ENCODE results near the gene RFTN1.

The RFTN1 gene

DNA sequence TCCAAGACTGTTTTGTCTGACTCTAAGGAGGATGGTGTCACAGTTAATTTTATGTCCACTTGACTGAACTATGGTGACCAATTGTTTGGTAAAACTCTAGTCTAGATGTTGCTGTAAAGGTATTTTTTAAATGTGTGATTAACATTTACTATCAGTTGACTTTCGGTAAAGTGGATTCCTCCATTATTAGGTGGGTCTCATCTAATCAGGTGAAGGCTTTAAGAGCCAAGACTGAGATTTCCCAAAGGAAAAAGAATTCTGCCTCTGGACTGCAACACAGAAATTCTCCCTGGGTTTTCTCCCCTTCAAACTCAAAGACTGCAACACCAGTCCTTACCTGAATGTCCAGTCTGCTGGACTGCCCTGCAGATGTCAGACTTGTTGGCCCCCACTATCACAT, 129.6 kb downstream of the RFTN1 start:
- no peak for DNase-seq (ENCODE audit: low read depth in 3 of 3, low spot score in 1 of 3)

DNA sequence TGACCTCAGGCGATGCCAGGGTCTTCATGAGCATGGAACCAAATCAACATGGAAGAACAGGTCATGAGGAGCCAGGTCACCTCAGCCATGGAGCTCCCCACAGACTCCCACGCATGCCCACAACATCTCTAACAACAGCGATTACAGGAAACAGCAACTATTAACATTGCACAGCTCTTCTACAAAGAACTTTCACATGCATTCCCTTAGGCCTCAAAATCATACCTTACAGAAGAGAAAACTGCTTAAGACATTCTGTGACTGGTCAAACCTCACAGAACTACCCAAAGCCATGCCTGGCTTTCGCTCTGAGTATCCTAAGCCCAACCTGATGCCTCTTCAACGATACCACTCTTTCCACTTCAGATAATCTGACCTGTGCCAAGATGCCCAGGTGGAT, 130.7 kb downstream of the RFTN1 start:
- no peak for DNase-seq (ENCODE audit: low read depth in 3 of 3, low spot score in 1 of 3)

DNA sequence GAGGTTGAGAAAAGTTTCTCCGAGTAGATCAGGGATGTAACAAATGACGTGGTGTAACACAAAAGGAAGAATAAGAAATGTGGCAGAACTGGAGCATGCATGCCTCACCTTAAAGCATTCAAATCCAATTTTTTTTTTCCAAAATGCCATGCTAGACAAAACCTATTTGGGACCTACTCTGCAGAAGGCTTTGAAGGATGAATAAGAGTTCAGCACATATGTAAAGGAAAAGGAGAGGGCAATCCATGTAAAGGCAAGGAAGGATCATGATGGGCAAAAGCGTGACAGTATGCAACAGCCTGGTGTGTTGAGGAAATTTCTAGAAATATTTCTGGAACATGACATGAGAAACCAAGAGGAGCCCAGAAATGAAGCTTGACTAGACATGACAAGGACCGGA, 132.1 kb downstream of the RFTN1 start:
- no peak for DNase-seq (ENCODE audit: low read depth in 3 of 3, low spot score in 1 of 3)

DNA sequence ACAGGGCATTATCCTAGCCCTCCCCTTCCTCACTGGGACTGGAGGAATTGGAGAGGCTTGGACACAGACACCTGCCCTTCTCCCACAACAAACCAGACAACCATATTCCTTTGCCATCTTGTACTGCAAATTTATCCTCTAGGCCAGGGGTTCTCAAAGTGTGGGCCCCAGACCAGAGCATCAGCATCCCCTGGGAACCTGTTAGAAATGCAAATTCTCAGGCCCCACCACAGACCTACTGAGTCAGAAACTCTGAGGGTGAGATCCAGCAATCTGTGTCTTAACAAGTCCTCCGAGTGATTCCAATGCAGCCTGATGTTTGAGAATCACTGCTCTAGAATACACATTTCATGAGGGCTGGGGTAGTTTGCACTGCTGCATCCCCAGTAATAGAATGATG, 133.1 kb downstream of the RFTN1 start:
- no peak for DNase-seq (ENCODE audit: low read depth in 3 of 3, low spot score in 1 of 3)

DNA sequence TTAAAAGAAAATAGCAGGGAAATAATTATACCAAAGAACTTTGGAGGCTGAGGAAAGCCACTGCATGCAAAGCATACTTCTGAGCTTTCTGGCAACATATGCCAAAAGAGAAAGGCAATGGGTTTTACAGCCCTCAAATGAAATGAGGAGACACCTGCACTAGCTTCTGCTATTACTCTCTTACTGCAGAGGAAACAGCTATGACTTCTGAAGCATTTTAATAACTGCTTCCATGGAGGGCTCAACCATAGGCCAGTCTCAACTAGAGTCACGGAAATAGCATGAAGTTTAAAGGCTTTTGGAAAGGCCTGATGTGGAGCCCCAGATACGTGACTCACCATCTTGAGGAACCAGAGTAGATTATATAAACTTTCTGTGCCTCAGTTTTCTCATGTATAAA, 133.7 kb downstream of the RFTN1 start:
- DNase-seq (ENCODE audit: low read depth in 3 of 3, low spot score in 1 of 3) = no peak

DNA sequence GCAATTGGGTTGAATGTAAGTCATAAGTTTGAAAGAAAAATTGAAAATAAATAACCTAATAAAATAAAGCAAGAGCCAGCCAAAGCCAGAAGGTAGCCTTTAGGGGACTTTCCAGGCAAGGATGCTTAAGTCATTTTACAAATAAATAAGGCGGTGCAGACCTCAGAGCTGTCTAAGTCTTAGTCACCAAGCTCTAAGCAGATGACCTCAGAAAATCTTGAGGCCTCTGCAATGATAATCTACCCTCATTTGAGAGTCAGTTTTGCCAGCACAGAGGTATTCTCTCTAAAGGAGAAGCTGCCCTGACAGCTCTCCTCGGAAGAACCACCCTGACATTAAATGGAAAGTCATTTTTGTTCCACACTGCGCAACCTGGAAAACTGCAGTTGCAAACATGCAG, 134.6 kb downstream of the RFTN1 start:
- no peak for DNase-seq (ENCODE audit: low read depth in 3 of 3, low spot score in 1 of 3)

DNA sequence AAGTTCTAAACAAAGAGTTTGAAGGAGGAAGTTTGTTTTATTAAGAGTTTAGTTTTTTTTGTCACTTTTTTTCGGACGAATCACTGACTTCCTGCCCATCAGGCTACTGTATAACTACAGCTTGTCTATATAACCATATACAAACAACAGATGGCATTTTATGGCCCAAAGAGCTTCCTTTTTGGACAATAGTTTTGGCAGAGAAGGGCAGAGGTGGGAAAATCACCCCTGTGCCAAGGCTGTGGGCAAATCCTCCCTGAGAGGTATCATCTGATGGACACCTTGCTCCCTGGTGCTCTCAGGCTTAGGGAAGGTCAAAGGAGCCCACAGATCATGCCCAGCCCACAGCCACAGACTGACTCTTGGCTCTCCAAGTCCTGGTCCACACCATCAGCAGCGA, 135.1 kb downstream of the RFTN1 start:
- no peak for DNase-seq (ENCODE audit: low read depth in 3 of 3, low spot score in 1 of 3)

DNA sequence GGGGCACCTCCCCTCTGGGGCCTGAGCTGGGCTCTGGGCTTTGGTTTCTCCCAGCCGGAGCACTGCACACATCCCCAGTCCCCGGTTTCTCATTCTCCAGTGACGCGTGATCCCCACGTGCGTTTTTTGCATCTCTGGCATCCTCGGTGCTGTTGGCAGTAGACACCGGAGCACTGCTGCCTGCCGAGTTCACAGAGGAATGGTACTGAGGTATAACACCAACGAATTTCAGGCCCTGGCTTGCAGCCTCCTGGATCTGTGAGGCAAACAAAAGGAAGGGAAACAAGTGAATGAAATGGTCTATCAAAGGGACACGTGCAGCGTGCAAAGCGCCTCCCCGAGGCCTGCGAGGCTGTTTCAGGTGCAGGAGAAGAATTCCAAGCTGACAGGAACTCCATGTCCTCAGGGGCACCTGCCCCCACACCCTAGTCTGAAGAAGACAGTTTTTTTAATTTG, 135.6 kb downstream of the RFTN1 start:
- no peak for DNase-seq (ENCODE audit: low read depth in 3 of 3, low spot score in 1 of 3)

DNA sequence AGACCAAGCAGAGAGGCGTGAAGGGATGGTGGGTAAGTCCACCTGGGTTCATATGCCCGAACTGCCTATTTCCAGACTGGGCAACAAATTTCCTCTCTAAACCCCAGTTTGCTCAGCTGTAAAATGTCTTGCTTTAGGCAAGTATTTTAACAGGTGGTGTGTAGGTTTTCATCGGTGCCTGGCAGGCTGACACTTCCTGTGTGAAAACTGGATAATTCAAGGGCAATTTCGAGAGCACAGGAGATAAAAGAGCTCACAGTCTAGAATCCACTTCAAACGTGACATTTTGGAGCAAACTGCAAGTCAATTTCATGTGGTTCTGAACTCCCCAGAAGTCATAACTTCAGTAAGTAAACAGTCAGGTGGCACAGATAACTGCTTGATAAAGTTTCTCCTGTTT, 136.3 kb downstream of the RFTN1 start:
- no peak for DNase-seq (ENCODE audit: low read depth in 3 of 3, low spot score in 1 of 3)

DNA sequence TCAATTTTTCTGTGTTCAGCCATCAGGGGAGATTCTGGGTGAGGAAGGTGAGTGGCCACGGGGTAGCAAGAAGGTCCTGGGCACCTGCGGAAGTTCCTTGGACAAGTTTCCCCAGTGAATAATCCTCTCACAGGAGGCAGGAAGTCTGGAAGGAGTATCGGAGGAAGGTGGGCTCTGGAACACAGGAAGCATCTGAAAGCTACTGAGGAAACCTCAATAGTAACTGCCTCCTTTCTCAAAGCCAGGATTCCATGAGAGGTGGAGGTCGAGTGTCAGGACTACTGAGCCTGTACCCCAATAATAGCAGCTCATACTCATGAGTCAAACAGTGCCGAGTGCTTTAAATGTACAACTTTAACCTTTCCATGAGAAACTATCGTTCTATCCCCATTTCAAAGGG, 137.6 kb downstream of the RFTN1 start:
- DNase-seq (ENCODE audit: low read depth in 3 of 3, low spot score in 1 of 3) = no peak

DNA sequence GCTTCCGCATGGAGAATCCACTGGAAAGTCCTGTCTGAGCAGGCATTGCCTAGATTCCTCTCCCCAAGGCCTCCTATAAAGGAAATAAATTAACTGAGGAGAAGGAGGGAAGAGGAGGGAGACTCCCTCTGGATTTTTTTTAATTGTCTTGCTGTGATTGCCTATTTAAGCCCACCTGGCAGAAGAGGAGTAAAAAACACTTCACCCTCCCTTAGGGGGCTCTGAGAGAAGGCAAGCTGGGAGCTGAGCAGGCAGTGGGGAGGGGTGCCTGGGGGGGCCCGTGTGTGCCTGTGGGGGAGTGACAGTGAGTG, 138.6 kb downstream of the RFTN1 start:
- DNase-seq (ENCODE audit: low read depth in 3 of 3, low spot score in 1 of 3) = no peak

DNA sequence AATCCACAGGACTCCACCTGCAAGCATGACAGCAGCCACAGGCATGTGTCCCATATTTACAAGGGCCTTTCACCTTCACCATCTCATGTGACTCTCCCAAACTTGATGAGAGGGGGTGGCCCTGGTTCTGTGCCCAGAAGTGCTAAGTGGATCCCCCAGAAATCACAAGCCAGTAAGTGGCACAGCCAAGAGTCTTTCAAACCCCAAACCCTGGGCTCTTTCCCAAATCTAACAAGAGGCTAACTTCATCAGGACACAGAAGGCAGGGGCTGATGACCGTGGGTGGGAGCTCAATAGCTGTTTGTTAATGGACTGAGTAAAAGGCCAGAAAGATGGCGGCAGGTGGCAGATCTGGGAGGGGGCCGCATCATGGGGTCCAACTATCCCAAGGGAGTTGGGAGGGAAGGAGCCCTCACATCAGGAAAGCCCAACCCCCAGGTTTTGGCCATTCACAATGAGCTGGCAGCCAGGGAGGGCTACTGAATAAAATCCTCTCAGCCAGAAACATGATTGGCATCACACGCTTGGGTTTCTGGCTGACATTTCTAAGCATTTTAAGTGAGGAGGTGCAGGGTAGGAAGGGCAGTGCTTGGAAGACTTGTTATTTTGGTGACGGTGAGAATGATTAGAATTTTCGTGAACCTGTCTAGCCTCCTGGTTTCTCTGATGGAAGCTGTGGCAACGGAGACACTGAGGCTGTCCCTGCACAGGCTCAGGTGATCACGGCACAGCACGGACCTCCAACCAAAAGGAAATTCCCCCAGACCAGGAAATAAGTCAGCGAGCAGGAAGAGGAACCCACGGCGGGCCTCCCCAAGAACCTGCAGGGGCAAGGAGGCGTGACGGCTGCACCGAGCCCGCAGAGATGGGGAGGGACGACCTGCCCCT, 139.2 kb downstream of the RFTN1 start:
- DNase-seq (ENCODE audit: low read depth in 3 of 3, low spot score in 1 of 3) = no peak

DNA sequence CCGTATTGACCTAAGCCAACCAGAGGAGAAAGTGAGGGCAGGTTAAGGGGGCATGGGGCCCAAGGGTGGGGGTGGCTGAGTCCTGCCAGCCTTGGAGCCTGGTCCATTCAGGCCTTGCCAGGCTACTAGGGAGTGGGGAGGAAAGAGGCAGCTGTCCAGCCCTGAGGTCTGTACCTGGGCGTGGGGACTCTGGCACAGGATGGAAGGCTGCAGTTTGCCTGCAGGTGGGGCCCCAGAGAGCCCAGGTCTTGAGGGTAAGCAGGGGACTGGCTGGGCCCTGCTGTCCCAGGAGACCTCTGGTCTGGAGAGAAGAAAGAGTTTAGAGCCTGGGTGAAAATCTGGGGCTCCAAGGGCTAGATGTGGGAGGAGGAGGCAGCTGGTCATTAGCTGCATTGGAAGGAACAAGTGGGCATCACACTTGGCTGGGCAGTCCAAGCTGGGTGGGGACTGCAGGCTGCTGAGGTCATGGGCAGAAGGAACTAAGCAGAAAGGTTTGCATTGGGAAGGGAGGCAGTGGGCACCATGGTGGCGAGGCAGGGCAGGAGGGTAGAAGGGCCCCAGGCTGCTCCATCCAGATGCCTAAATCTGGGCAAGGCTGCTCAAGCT, 140.1 kb downstream of the RFTN1 start:
- DNase-seq (ENCODE audit: low read depth in 3 of 3, low spot score in 1 of 3) = no peak

DNA sequence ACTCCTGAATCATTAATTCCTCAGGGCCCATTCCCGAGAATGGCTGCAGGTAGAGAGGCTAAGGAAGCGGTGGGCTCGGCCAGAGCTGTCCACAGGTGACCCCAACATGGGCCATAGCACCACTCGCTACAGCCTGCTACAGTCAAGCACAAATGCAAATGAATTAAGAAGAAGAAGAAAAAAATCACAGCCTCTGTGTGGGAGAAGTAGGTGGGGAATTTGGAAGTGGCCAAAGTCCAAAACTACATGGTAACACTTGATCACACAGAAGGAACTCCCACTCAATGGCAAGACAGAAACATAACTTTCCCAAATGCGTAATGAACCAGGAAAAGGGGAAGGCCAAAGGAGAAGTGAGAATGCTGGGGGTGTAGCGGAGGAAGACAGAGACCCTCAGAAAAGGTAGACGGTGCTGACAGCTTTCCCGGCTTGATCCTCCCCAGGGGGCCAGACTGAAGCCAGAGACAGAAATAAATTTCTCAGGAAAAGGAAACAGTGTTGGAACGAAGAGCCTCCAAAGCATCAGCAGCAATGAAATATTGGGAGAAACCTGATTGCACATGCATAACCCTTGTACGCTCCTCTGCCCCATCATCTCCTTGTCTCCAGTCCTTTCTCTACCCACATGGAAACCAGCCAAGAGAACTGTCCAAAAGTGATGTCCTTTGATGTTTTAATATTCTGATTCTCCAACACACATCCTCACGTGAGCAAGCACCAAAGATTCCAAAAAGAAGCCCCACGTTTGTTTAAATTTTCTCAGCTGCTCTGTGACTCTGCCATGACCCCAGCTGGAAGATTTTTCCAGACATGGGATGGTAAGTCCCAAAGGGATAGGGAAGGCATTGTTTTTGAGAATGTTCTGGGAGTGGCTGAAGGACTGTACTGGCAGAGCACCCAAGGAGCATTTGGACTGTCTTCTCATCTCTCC, 140.9 kb downstream of the RFTN1 start:
- no peak for DNase-seq (ENCODE audit: low read depth in 3 of 3, low spot score in 1 of 3)

DNA sequence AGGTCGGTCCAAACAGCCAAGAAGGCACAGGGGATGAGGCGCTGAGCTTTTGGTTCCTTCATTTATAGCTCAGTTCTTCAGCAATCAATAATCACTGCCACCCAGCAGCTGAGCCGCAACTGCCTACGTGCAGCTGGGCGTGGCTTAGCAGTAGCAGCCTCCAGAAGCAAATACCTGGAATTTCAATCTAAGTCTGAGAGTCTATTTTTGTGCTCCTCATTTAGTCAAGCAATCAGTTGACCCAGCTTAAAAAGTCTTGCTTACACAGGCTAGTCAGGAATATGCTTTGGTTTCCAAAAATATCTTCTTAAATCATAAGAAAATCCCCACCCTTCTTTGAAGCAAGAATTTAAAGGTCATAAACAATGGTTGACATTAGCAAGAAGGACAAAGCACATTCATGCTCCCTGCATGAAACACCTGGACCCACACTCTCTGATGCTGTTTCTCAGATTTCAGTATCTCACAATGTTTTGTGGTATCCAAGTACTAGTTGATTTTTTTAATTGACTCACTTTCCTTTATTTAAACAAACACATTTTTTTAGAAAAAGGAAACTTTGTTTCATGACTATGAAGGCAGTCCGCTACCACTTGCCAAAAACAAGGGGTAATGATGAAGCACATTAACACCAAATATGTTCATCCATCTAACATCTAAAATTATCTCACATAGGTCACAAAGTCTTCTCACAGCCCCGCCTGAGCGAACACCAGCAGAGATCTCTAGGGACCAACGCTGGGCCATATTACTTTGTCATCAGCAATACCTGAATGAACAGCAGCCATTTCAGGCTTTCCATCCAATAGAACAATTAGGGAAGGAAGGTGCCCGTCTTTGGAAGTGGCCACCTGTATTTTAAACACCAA, 142.4 kb downstream of the RFTN1 start:
- no peak for DNase-seq (ENCODE audit: low read depth in 3 of 3, low spot score in 1 of 3)

DNA sequence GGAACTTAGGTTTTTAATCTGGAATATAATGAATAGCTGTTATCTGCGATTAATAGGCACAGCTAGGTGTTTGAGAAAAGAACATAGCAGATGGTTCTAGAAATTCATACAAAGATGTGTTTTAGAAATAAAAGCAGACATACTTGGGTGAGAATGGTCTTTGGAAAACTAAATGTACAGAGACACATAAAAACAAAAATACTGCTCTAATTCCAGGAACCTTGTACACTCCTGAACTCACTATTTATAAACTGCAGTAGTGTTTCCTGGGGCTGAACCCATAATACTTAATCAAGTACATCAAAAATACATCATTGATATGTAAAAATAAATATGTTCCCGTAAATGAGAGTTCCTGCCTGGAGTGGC, 143.0 kb downstream of the RFTN1 start:
- no peak for DNase-seq (ENCODE audit: low read depth in 3 of 3, low spot score in 1 of 3)

DNA sequence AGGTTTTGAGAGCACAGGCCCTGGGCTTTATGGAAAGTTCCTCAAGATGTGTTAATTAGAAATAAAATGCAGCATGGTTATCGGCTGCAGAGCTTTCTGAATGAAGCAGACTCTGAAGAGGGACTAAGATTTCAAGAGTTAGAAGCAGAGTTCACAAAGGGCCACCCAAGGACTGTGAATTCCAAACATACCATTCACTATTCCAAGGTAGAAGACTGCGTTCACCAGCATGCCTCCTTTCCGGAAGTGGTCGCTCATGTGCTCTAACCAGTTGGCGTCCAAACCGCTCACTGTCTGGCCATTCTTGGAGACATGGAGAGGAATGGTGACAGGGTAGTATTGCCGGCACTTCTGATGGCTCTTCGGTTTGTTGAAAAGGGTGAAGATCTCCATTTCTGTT, 143.6 kb downstream of the RFTN1 start:
- no peak for DNase-seq (ENCODE audit: low read depth in 3 of 3, low spot score in 1 of 3)

DNA sequence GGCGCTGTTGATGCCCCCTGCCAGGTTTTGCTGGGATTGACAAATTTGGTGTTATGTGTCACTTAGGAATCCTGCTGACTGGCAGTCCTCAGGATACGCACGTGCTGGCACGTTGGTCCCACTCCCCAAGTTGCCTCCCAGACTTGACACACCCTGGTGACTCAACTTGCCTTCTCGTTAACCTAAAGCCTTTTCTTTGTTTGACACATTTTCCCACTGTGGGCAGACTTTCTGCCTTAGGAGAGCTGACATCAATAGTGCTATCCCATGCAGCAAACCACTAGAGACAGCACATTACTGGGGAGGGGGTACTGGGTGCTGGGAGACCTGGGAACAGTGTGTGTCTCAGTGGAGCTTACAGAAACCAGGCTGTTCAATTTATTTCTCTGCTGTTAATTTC, 144.2 kb downstream of the RFTN1 start:
- no peak for DNase-seq (ENCODE audit: low read depth in 3 of 3, low spot score in 1 of 3)

DNA sequence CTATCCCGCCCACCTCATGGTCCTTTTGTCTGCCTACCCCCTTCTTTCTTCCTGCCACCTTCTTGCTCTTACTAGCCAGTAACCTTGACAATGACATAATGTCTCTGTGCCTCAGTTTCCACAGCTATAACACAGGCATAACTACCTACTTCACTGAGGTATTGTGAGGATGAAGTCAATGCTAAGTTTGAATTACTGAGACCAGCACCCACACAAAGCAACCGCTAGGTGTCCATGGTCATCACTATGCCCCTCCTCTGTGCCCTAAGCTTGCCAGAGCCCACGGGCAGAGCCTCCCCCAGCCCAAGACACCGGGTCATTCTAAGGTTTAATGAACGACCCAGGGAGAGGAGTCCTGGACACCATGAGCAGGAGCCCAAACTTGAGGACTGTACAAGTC, 146.9 kb downstream of the RFTN1 start:
- no peak for DNase-seq (ENCODE audit: low read depth in 3 of 3, low spot score in 1 of 3)

DNA sequence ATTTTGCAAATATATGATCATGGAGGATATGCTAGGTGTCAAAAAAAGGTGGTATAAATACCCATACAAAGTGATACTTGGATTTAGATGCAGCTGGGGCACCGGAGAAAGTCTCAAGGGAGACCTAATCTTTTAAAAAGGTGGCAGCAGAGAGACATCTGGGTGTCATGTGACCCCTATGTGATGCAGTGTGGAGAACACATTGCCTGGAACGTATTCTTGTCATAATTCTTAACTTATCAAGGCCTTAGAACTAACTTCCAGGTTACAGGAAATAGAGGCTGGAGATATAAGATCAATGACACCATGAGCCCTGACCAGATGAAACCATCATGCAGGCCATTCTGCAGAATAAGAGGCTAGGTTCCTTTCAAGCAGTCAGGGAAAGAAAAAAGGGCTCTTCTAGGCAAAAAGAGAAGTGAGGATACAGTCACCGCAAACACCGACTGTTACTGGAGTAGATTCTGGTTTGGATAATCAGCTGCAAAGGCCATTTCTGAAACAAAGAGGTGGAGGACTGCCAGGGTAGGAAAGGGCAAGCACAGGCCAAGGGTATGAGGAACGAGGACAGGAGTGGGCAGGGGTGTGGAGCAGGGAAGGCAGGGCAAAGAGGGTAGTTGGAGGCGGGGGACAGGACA, 147.9 kb downstream of the RFTN1 start:
- DNase-seq (ENCODE audit: low read depth in 3 of 3, low spot score in 1 of 3) = no peak

DNA sequence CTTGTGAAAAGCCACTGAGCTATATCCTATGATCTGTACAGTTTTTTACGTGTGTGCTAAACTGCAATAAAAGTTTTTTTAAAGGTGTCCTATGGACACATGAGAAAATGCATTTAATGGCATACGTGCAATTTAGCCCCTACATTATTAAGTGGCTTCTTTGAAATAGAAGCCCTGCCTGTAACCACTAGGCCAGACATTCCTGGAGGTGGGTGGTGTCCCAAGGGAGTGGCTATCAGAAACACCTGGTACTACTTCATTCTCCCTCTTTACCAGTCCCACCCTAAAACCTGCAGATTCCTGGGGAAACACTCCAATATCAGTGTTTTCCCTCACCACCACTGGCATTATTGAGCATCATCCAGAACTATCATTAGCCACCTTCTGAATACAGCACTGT, 148.5 kb downstream of the RFTN1 start:
- DNase-seq (ENCODE audit: low read depth in 3 of 3, low spot score in 1 of 3) = no peak

All from stimulated activated CD4-positive, alpha-beta T cell treated with anti-CD3 and anti-CD28 coated beads, TNF-alpha, amount 100 ng/mL, for 1 hour (primary cell).